Measurements from ENCODE around the gene SLC52A1. TPM values are rescaled to one million over a fixed set of nuclear protein-coding genes. Genes with fewer than 3 reads are reported as not detected.

The SLC52A1 gene
- total and polyA plus RNA-seq, 10 of the 15 experiments (the other 5 are each of a cell fraction or from before 2014, with no cell fraction given), result 0.04 to 0.11 TPM; not detected in 8

- no peak for TF ChIP-seq CEBPZ (IDR thresholded peaks at IDR 0.05; ENCODE audit: low read depth, low read length)
- no peak for TF ChIP-seq BCLAF1 (IDR thresholded peaks at IDR 0.05)
- TF ChIP-seq SP1 (IDR thresholded peaks at IDR 0.05; ENCODE audit: low read depth, low read length), result peak; percentile 22
- no peak for TF ChIP-seq TCF7 (IDR thresholded peaks at IDR 0.05; ENCODE audit: borderline replicate concordance)
- TF ChIP-seq CHD2 (IDR thresholded peaks at IDR 0.05; ENCODE audit: borderline replicate concordance, low read depth, low read length), result no peak; the same call in 1 of the 2 replicates
- peak; percentile 70; the same call in 1 of the 2 replicates for TF ChIP-seq MAX (IDR thresholded peaks at IDR 0.05; ENCODE audit: low read depth, low read length)
- TF ChIP-seq CEBPB (IDR thresholded peaks at IDR 0.05; ENCODE audit: borderline replicate concordance in 1 of 2, low read depth in 2 of 2, low read length in 2 of 2), result no peak
- TF ChIP-seq BMI1 (IDR thresholded peaks at IDR 0.05; ENCODE audit: borderline replicate concordance), result no peak
- TF ChIP-seq TCF12 (IDR thresholded peaks at IDR 0.05; ENCODE audit: low read depth, low read length), result no peak
- TF ChIP-seq ZNF217 (IDR thresholded peaks at IDR 0.05), result no peak; the same call in 1 of the 2 replicates
- TF ChIP-seq MYB (IDR thresholded peaks at IDR 0.05; ENCODE audit: borderline replicate concordance, low read depth, low read length), result no peak
- no peak for TF ChIP-seq E2F8 (IDR thresholded peaks at IDR 0.05; ENCODE audit: low read depth, partially characterized antibody)
- peak; percentile 89 for TF ChIP-seq CREM (IDR thresholded peaks at IDR 0.05; ENCODE audit: low read depth)
- TF ChIP-seq NR2C1 (IDR thresholded peaks at IDR 0.05), result peak; percentile 51; the same call in 1 of the 2 replicates
- no peak for TF ChIP-seq SKIL (IDR thresholded peaks at IDR 0.05; ENCODE audit: low read depth, poor library complexity, severe bottlenecking)
- TF ChIP-seq MEF2A (IDR thresholded peaks at IDR 0.05; ENCODE audit: insufficient read depth, low read depth, low read length), result no peak
- no peak for TF ChIP-seq FOXK2 (IDR thresholded peaks at IDR 0.05)
- TF ChIP-seq SMAD5 (IDR thresholded peaks at IDR 0.05; ENCODE audit: low read depth), result 0 out of 2 replicates have a peak, but pooled peaks have one; percentile 65
Observed at GRCh38 chr17:4986951-4987766, 48.1 kb downstream of the SLC52A1 start, which contains the start of gene CAMTA2 (continued).
